Heart left ventricle (tissue), 13 donors: Measurements from ENCODE around the gene KLK1.

ENCODE experiments used
- CTCF ChIP-seq, 12 donors: fragments of 200-600 bp; sonication (generic) in 4 of 12; IDR thresholded peaks; one replicate each; pipeline versions ENCODE4 v1.5.0 to v1.8.0; 2018 to 2022; ENCODE audit warnings: antibody characterized with exemption in 12 of 12, mild to moderate bottlenecking in 5 of 12
- POLR2A ChIP-seq, 2 donors: fragments of 450-650 bp; IDR thresholded peaks; one replicate each; pipeline ENCODE4 v1.6.1; 2017; ENCODE audit warnings: antibody characterized with exemption in 2 of 2, mild to moderate bottlenecking in 2 of 2, moderate library complexity in 2 of 2
- donor health status: ischemic (EF 13 %, LVEDD 7.1; RV severe dilation, severe dysfunction).
- donor health status: DM: no; HTN: yes; CAD: no.
- donor health status: DM: no; HTN: no; CAD: no.
- donor health status: ischemic (EF 25% LVEDD 6.9; RV normal size, moderate dysfunction).
- donor health status: ischemic (EF 25% LVEDD 5.7; RV mildly dilated, moderate dysfunction).
- donor health status: ischemic (EF 35%, LVEDD 5.7; RV mildly dilated, moderate dysfunction).
- donor health status: nonischemic (EF 11% LVEDD 7.7; RV severe dilation, severe dysfunction).
- donor health status: DM: yes; HTN: yes; CAD: no.
- donor health status: PGD.
- donor health status: ischemic (EF 29% LVEDD 5.4; RV normal size, mild dysfunction).
- donor health status: nonischemic (EF 23%, LVEDD 6.1; RV moderate dilation, normal function).

- TF ChIP-seq CTCF (IDR thresholded peaks at IDR 0.05) = no peak
- TF ChIP-seq POLR2A (IDR thresholded peaks at IDR 0.05) = no peak
Observed at GRCh38 chr19:50808856-50809255, 14.7 kb downstream of the KLK1 start.
